H1 (cell line): ENCODE results near the gene SKIDA1. TPM values are rescaled to one million over a fixed set of nuclear protein-coding genes. Genes with fewer than 3 reads are reported as not detected.

Experiments
- CTCF ChIA-PET: fragments of 300-600 bp; sonication (Branson Sonifier 250); formaldehyde crosslinking; loops from one replicate; lab custom pipeline; 2021; ENCODE audit not compliant: partially characterized antibody; lab: Charles Lee
- POLR2A ChIA-PET: fragments of 300-600 bp; sonication (Branson Sonifier 250); formaldehyde crosslinking; loops from one replicate; lab custom pipeline; 2021; ENCODE audit warnings: inconsistent platforms; ENCODE audit not compliant: partially characterized antibody; lab: Charles Lee
- DNase-seq, 2 experiments: peaks; one replicate each; pipeline versions ENCODE4 v3.0.0 to v3.0.0-alpha.2; 2010 to 2022; ENCODE audit warnings: low spot score in 2 of 2, low read depth in 1 of 2, mixed read lengths in 1 of 2
- FAIRE-seq: peaks from 2 replicates; lab custom pipeline; 2011; peaks lifted over from hg19 to GRCh38; lab: Jason Lieb, UNC
- H2AFZ ChIP-seq: 2 replicates; pipeline ENCODE4 v1.8.1; 2012; ENCODE audit warnings: low read length, inconsistent platforms
- H2AK5ac ChIP-seq: 2 replicates; pipeline ENCODE4 v1.6.1; 2013; ENCODE audit warnings: low read depth, low read length
- H2BK120ac ChIP-seq: replicated peaks from 2 replicates; pipeline ENCODE3; 2013; ENCODE audit warnings: low read depth, low read length, inconsistent platforms
- H2BK12ac ChIP-seq: 2 replicates; pipeline ENCODE4 v1.6.1; 2013; ENCODE audit warnings: low read depth, low read length
- H2BK15ac ChIP-seq: 2 replicates; pipeline ENCODE4 v1.6.1; 2013; ENCODE audit warnings: low read length
- H2BK20ac ChIP-seq: 2 replicates; pipeline ENCODE4 v1.6.1; 2013; ENCODE audit warnings: low read length
- H2BK5ac ChIP-seq: 2 replicates; pipeline ENCODE4 v1.6.1; 2013; ENCODE audit warnings: low read depth, low read length
- H3K14ac ChIP-seq: 2 replicates; pipeline ENCODE4 v1.6.1; 2013; ENCODE audit warnings: inconsistent platforms; ENCODE audit not compliant: insufficient read length
- H3K18ac ChIP-seq: 2 replicates; pipeline ENCODE4 v1.6.1; 2013; ENCODE audit warnings: low read length; ENCODE audit errors: extremely low read depth
- H3K23ac ChIP-seq: 2 replicates; pipeline ENCODE4 v1.6.1; 2013; ENCODE audit warnings: inconsistent platforms; ENCODE audit not compliant: insufficient read length
- H3K23me2 ChIP-seq: 2 replicates; pipeline ENCODE4 v1.6.1; 2013; ENCODE audit warnings: low read depth, low read length
- H3K27ac ChIP-seq: 2 replicates; pipeline ENCODE4 v1.6.1; 2011; ENCODE audit warnings: low read depth, low read length, inconsistent platforms
- H3K27me3 ChIP-seq, 4 experiments: replicated peaks in 1 of 4; 1 replicate in 1 of 4; 2 replicates in 3 of 4; pipeline versions ENCODE4 v1.6.1 to v1.8.1; 2011 to 2013; ENCODE audit warnings: low read length in 3 of 4, mild to moderate bottlenecking in 3 of 4, inconsistent platforms in 2 of 4, mixed read lengths in 2 of 4, moderate library complexity in 1 of 4; ENCODE audit not compliant: control insufficient read depth in 3 of 4, insufficient read depth in 3 of 4; ENCODE audit errors: extremely low read depth in 1 of 4
- H3K36me3 ChIP-seq, 4 experiments: 2 replicates each; pipeline versions ENCODE4 v1.6.1 to v1.8.1; 2011 to 2013; ENCODE audit warnings: mild to moderate bottlenecking in 4 of 4, low read length in 3 of 4, moderate library complexity in 2 of 4, control low read depth in 1 of 4, inconsistent platforms in 1 of 4; ENCODE audit not compliant: insufficient read depth in 4 of 4, control insufficient read depth in 2 of 4
- H3K4ac ChIP-seq: replicated peaks from 2 replicates; pipeline ENCODE3; 2013; ENCODE audit warnings: low read length, low read depth, mixed read lengths, inconsistent platforms; ENCODE audit not compliant: insufficient read length
- H3K4me1 ChIP-seq, 4 experiments: replicated peaks in 1 of 4; 1 replicate in 1 of 4; 2 replicates in 3 of 4; pipeline versions ENCODE4 v1.6.1 to v1.8.1; 2011 to 2013; ENCODE audit warnings: low read length in 3 of 4, inconsistent platforms in 2 of 4, mixed read lengths in 1 of 4; ENCODE audit not compliant: insufficient read depth in 4 of 4, control insufficient read depth in 3 of 4
- H3K4me2 ChIP-seq, 2 experiments: 2 replicates each; pipeline versions ENCODE4 v1.6.1 to v1.8.1; 2011 to 2013; ENCODE audit warnings: low read depth in 2 of 2, low read length in 2 of 2, control low read depth in 1 of 2, inconsistent platforms in 1 of 2, mild to moderate bottlenecking in 1 of 2; ENCODE audit not compliant: insufficient read depth in 1 of 2
- H3K4me3 ChIP-seq, 4 experiments: fragments of 200-600, 300-600 bp in 1 of 4; sonication (generic), shearing (Covaris generic), sonication (Bioruptor Twin) in 1 of 4; 2 replicates each; pipeline versions ENCODE4 v1.5.1 to v1.8.1; 2011 to 2016; ENCODE audit warnings: low read length in 4 of 4, low read depth in 3 of 4, control low read depth in 2 of 4, inconsistent platforms in 2 of 4, mild to moderate bottlenecking in 2 of 4, mixed read lengths in 1 of 4, moderate library complexity in 1 of 4; ENCODE audit not compliant: insufficient read depth in 2 of 4; ENCODE audit errors: extremely low read depth in 1 of 4
- H3K56ac ChIP-seq: replicated peaks from 2 replicates; pipeline ENCODE3; 2013; ENCODE audit warnings: low read depth, mild to moderate bottlenecking, mixed read lengths, low read length, inconsistent platforms; ENCODE audit not compliant: insufficient read length
- H3K79me1 ChIP-seq: 2 replicates; pipeline ENCODE4 v1.6.1; 2013; ENCODE audit warnings: low read depth, low read length, control low read depth
- H3K79me2 ChIP-seq, 2 experiments: 2 replicates each; pipeline versions ENCODE4 v1.6.1 to v1.8.1; 2012 to 2013; ENCODE audit warnings: low read length in 2 of 2, mild to moderate bottlenecking in 2 of 2, inconsistent platforms in 1 of 2; ENCODE audit not compliant: insufficient read depth in 2 of 2, control insufficient read depth in 1 of 2
- H3K9ac ChIP-seq, 4 experiments: replicated peaks in 1 of 4; 1 replicate in 1 of 4; 2 replicates in 3 of 4; pipeline versions ENCODE4 v1.6.1 to v1.8.1; 2011 to 2013; ENCODE audit warnings: low read depth in 3 of 4, low read length in 3 of 4, control low read depth in 2 of 4, mild to moderate bottlenecking in 2 of 4, moderate library complexity in 2 of 4, inconsistent platforms in 1 of 4; ENCODE audit errors: extremely low read depth in 1 of 4
- H3K9me3 ChIP-seq, 2 experiments: 2 replicates each; pipeline versions ENCODE4 v1.6.1 to v1.8.1; 2012 to 2013; ENCODE audit warnings: mild to moderate bottlenecking in 2 of 2, moderate library complexity in 2 of 2, control low read depth in 1 of 2, inconsistent platforms in 1 of 2, low read depth in 1 of 2, low read length in 1 of 2, mixed read lengths in 1 of 2; ENCODE audit not compliant: insufficient read depth in 2 of 2
- H4K20me1 ChIP-seq, 2 experiments: replicated peaks in 1 of 2; 2 replicates each; pipeline versions ENCODE3 to v1.8.1; 2011 to 2013; ENCODE audit warnings: inconsistent platforms in 2 of 2, low read length in 2 of 2, mild to moderate bottlenecking in 1 of 2; ENCODE audit not compliant: insufficient read depth in 2 of 2, control insufficient read depth in 1 of 2
- H4K5ac ChIP-seq: 2 replicates; pipeline ENCODE4 v1.6.1; 2013; ENCODE audit warnings: low read length, low read depth, mixed read lengths, inconsistent platforms; ENCODE audit not compliant: insufficient read length
- H4K8ac ChIP-seq: 2 replicates; pipeline ENCODE4 v1.8.0; 2013; ENCODE audit warnings: mild to moderate bottlenecking, moderate library complexity, low read length, inconsistent platforms; ENCODE audit not compliant: insufficient read depth; ENCODE audit errors: extremely low read depth
- H4K91ac ChIP-seq: replicated peaks from 2 replicates; pipeline ENCODE3; 2013; ENCODE audit warnings: low read length, mixed read lengths, inconsistent platforms; ENCODE audit not compliant: insufficient read length
- BCL11A ChIP-seq, 2 experiments: IDR thresholded peaks; one replicate each; pipeline ENCODE4 v1.6.1; 2011; ENCODE audit warnings: low read depth in 2 of 2, low read length in 2 of 2, mild to moderate bottlenecking in 2 of 2
- CEBPB ChIP-seq: IDR thresholded peaks from 2 replicates; pipeline ENCODE4 v1.6.1; 2012; ENCODE audit warnings: low read depth, low read length
- WGBS, 2 experiments: shearing (Covaris generic) in 1 of 2; methylation state at CpG; one replicate each; pipeline versions ENCODE4 v1.1.6 to v1.1.7; 2013 to 2015; ENCODE audit warnings: low lambda C conversion rate in 2 of 2, mixed read lengths in 2 of 2, inconsistent platforms in 1 of 2, low coverage in 1 of 2, missing lambda C conversion rate in 1 of 2; ENCODE audit not compliant: insufficient replicate concordance in 2 of 2, insufficient coverage in 1 of 2, insufficient read length in 1 of 2; ENCODE audit errors: extremely low coverage in 1 of 2, missing lambda C conversion rate in 1 of 2; 5-methylcytosine and 5-hydroxymethylcytosine counted together
- polyA plus RNA-seq, 7 experiments: library from polyadenylated mRNA; depleted of rRNA in 3 of 7; stranded (reverse) in 5 of 7; unstranded in 2 of 7; fragments of >200 nt in 5 of 7; fragments of 200-250 nt in 2 of 7; gene quantifications; 1 replicate in 5 of 7; 2 replicates in 1 of 7; 4 replicates in 1 of 7; pipeline versions ENCODE4 v1.2.1 to v1.2.3, GENCODE V29; 2011 to 2013; ENCODE audit warnings: missing spikeins in 2 of 7, mixed read lengths in 2 of 7
- total RNA-seq: library from RNA; stranded (reverse); fragmentation: NEBNext Ultra II Directional; extraction: Animal tissue kit (Norgen Biotek cat#: 25700); gene quantifications from 2 replicates; pipeline ENCODE4 v1.2.1, GENCODE V29; 2021

SKIDA1 gene
- total and polyA plus RNA-seq, 2 of the 8 experiments (the other 6 are each of a cell fraction or from before 2014, with no cell fraction given), result 1.5 to 8.0 TPM

GRCh38 chr10:21501731-21502347 is 23.6 kb downstream of the SKIDA1 start:
- H3K79me2 ChIP-seq, result peaks cover 0 to 13% of the 10 kb centered on the region in 2 experiments; a peak in 1 of 4 replicates
- H3K56ac ChIP-seq, result no peak overlapping the region
- H3K14ac ChIP-seq, result no peak overlapping the region
- H2BK120ac ChIP-seq, result peak overlapping the region; percentile 7
- H2BK15ac ChIP-seq, result no peak overlapping the region; the same call in 1 of the 2 replicates
- peak overlapping the region; percentile 25 for H4K5ac ChIP-seq
- H2AK5ac ChIP-seq, result peak overlapping the region; percentile 68
- peak overlapping the region in 1 of 4 experiments; percentile 73; a peak in 1 of 8 replicates for H3K4me3 ChIP-seq
- peak overlapping the region; percentile 27; the same call in 1 of the 2 replicates for H3K18ac ChIP-seq
- H2AFZ ChIP-seq, result no peak overlapping the region
- H3K27me3 ChIP-seq, result peaks cover 5 to 28% (median 16%) of the 10 kb centered on the region in 4 experiments; a peak in 6 of 7 replicates
- H3K9ac ChIP-seq, result no peak overlapping the region; a peak in 1 of 7 replicates
- H4K91ac ChIP-seq, result peak overlapping the region; percentile 12
- H3K9me3 ChIP-seq, result no peaks in the 10 kb centered on the region
- peak overlapping the region; percentile 53; the same call in 1 of the 2 replicates for H2BK12ac ChIP-seq
- peaks cover 15% of the 10 kb centered on the region; the same call in 1 of the 2 replicates for H3K23me2 ChIP-seq
- CTCF ChIA-PET, result interaction anchor here (1.6 to 2.6 kb wide), 3 partner anchors 23 to 330 kb away, joined by 4 to 6 read pairs (median 4); no protein-coding TSS in a partner anchor
- H3K4me1 ChIP-seq, result peaks cover 24 to 54% (median 39%) of the 10 kb centered on the region in 4 experiments
- H3K4me2 ChIP-seq, result peak overlapping the region; percentile 88 to 93
- TF ChIP-seq BCL11A (IDR thresholded peaks at IDR 0.05; ENCODE audit: low read depth in 2 of 2, low read length in 2 of 2), result no peak
- TF ChIP-seq CEBPB, result peak; percentile 73
- no peaks in the 10 kb centered on the region for H4K20me1 ChIP-seq
- H3K4ac ChIP-seq, result peak overlapping the region; percentile 40
- no peak overlapping the region for H3K27ac ChIP-seq
- POLR2A ChIA-PET, result interaction anchor here (0.9 to 12.9 kb wide), 3 partner anchors 7 to 30 kb away, joined by 3 to 322 read pairs (median 148); partner anchors contain the start of gene SKIDA1
- no peaks in the 10 kb centered on the region for H3K79me1 ChIP-seq
- H2BK5ac ChIP-seq, result no peak overlapping the region
- DNase-seq (peak in 1 of 2 experiments; percentile 44), FAIRE-seq (peak; percentile 57)
- 40% methylated on average over 2 of the region's 2 CpGs; no CpG with 5 or more reads in 1 of the 2 experiments for WGBS, 2 experiments
- peak overlapping the region; percentile 72 for H2BK20ac ChIP-seq
- no peaks in the 10 kb centered on the region for H3K36me3 ChIP-seq
- H4K8ac ChIP-seq, result no peak overlapping the region
- H3K23ac ChIP-seq, result no peak overlapping the region
